ENCODE data around the gene PDLIM1. TPM values are rescaled to one million over a fixed set of nuclear protein-coding genes. Genes with fewer than 3 reads are reported as not detected.

PDLIM1 gene
- total and polyA plus RNA-seq, 2 of the 8 experiments (the other 6 are each of a cell fraction or from before 2014, with no cell fraction given), result 169 to 245 TPM

DNA sequence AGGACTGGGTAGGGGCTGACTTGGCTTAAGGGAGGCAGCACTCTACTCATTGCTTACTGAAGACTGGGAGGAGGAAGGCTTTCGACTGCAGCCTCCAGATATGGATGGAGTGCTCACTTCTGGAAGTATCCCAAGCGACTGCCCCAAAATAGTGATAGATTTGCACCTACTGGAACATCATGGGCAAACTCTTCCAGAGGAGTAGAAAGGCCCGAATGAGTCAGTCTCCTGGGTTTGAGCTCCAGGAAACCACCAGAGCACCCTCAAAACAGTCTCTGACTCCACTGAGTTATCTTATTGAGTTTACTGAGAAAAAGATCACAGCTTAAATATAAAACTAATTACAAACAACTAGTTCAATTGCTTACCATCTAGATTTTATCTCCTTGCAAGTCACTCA, 37.2 kb upstream of the PDLIM1 start:
- Histone ChIP-seq H4K91ac (replicated peaks; ENCODE audit: insufficient read length, low read length) (no peak overlapping the region), H3K14ac (ENCODE audit: insufficient read length) (no peak overlapping the region), H3K79me2 (ENCODE audit: control insufficient read depth in 1 of 2, insufficient read depth in 2 of 2, low read length in 2 of 2) (no peaks in the 10 kb centered on the region), H3K9me3 (ENCODE audit: insufficient read depth in 2 of 2, low read depth in 1 of 2, low read length in 1 of 2) (no peaks in the 10 kb centered on the region), H2BK12ac (ENCODE audit: low read depth, low read length) (no peak overlapping the region), H2AK5ac (ENCODE audit: low read depth, low read length) (no peak overlapping the region), H4K5ac (ENCODE audit: insufficient read length, low read depth, low read length) (no peak overlapping the region), H3K79me1 (ENCODE audit: low read depth, low read length) (no peaks in the 10 kb centered on the region), H3K27me3 (replicated peaks in 1 of 4; ENCODE audit: control insufficient read depth in 3 of 4, extremely low read depth in 1 of 4, insufficient read depth in 3 of 4, low read length in 3 of 4) (no peaks in the 10 kb centered on the region), H3K18ac (ENCODE audit: extremely low read depth, low read length) (no peak overlapping the region), H4K20me1 (replicated peaks in 1 of 2; ENCODE audit: control insufficient read depth in 1 of 2, insufficient read depth in 2 of 2, low read length in 2 of 2) (no peaks in the 10 kb centered on the region), H2BK15ac (ENCODE audit: low read length) (no peak overlapping the region), H2BK5ac (ENCODE audit: low read depth, low read length) (no peak overlapping the region), H3K56ac (replicated peaks; ENCODE audit: insufficient read length, low read depth, low read length) (no peak overlapping the region), H3K4me3 (ENCODE audit: extremely low read depth in 1 of 4, insufficient read depth in 2 of 4, low read depth in 3 of 4, low read length in 4 of 4) (no peak overlapping the region), H2BK20ac (ENCODE audit: low read length) (no peak overlapping the region), H3K4me2 (ENCODE audit: insufficient read depth in 1 of 2, low read depth in 2 of 2, low read length in 2 of 2) (no peak overlapping the region), H2BK120ac (replicated peaks; ENCODE audit: low read depth, low read length) (no peak overlapping the region), H3K23ac (ENCODE audit: insufficient read length) (no peak overlapping the region), H3K4ac (replicated peaks; ENCODE audit: insufficient read length, low read depth, low read length) (no peak overlapping the region), H2AFZ (ENCODE audit: low read length) (no peak overlapping the region), H3K27ac (ENCODE audit: low read depth, low read length) (no peak overlapping the region), H3K36me3 (ENCODE audit: control insufficient read depth in 2 of 4, insufficient read depth in 4 of 4, low read length in 3 of 4) (no peaks in the 10 kb centered on the region; a peak in 2 of 8 replicates), H3K4me1 (replicated peaks in 1 of 4; ENCODE audit: control insufficient read depth in 3 of 4, insufficient read depth in 4 of 4, low read length in 3 of 4) (peaks cover 0 to 4% (median 0%) of the 10 kb centered on the region in 4 experiments; a peak in 1 of 7 replicates), H3K9ac (replicated peaks in 1 of 4; ENCODE audit: extremely low read depth in 1 of 4, low read depth in 3 of 4, low read length in 3 of 4) (no peak overlapping the region), H3K23me2 (ENCODE audit: low read depth, low read length) (no peaks in the 10 kb centered on the region), H4K8ac (ENCODE audit: extremely low read depth, insufficient read depth, low read length) (no peak overlapping the region)
- no peak for TF ChIP-seq RXRA (IDR thresholded peaks at IDR 0.05; ENCODE audit: insufficient read depth, low read depth, low read length)
- no peak for TF ChIP-seq TBP (IDR thresholded peaks at IDR 0.05; ENCODE audit: low read depth, low read length)
- no peak for TF ChIP-seq POLR2A (IDR thresholded peaks at IDR 0.05; ENCODE audit: control extremely low read depth in 1 of 2, low read depth in 2 of 2, low read length in 2 of 2)
- WGBS, 2 experiments (ENCODE audit: extremely low coverage in 1 of 2, insufficient coverage in 1 of 2, insufficient read length in 1 of 2, insufficient replicate concordance in 2 of 2, low coverage in 1 of 2, low lambda C conversion rate in 2 of 2, missing lambda C conversion rate in 1 of 2), result 95% methylated on average over 3 of the region's 3 CpGs; no CpG with 5 or more reads in 1 of the 2 experiments
- DNase-seq (ENCODE audit: low read depth in 1 of 2, low spot score in 2 of 2) (no peak), FAIRE-seq (no peak)
- POLR2A ChIA-PET (ENCODE audit: partially characterized antibody), result interaction anchor here (0.6 kb wide), 1 partner anchor 977 kb away, joined by 3 read pairs; no protein-coding TSS in a partner anchor
- CTCF ChIA-PET (ENCODE audit: partially characterized antibody), result interaction anchor here (1.0 to 1.7 kb wide), 3 partner anchors 13 to 79 kb away, joined by 3 to 5 read pairs (median 3); no protein-coding TSS in a partner anchor

All from H1 (cell line).